ENCODE data around the gene CERS6. TPM values are rescaled to one million over a fixed set of nuclear protein-coding genes. Genes with fewer than 3 reads are reported as not detected.
"Not testable (repeated sequence)": the region's sequence is repeated elsewhere in the genome, so short reads cannot be mapped to it uniquely, and the experiment has no call there.

The CERS6 gene
- 23.1 TPM for total RNA-seq
- long read RNA-seq, full-length matches to known transcripts: 1 of 2 reads
- long read RNA-seq, partial matches to known transcripts: 0 of 2 reads
- long read RNA-seq, other reads (novel, unspliced or antisense): 1 of 2 reads

GRCh38 chr2:168455645-168456520 is at the start of gene CERS6:
Gene CERS6 (plus strand): TSS chr2:168456272. CDS start chr2:168456449, 177 bp downstream.
- peak; percentile 99 for DNase-seq (ENCODE audit: low spot score)

- not testable (repeated sequence) for DNase-seq (ENCODE audit: low spot score)
Observed at GRCh38 chr2:168412301-168412700, 43.8 kb upstream of the CERS6 start.

- DNase-seq (ENCODE audit: low spot score): not testable (repeated sequence)
Observed at GRCh38 chr2:168413101-168413500, 43.0 kb upstream of the CERS6 start.

GRCh38 chr2:168416555-168416954 is 39.5 kb upstream of the CERS6 start:
- DNase-seq (ENCODE audit: low spot score): no peak

- DNase-seq (ENCODE audit: low spot score): no peak
Observed at GRCh38 chr2:168422584-168422983, 33.5 kb upstream of the CERS6 start.

GRCh38 chr2:168424112-168424951 is 31.7 kb upstream of the CERS6 start:
- no peak for DNase-seq (ENCODE audit: low spot score)

GRCh38 chr2:168424971-168425370 is 31.1 kb upstream of the CERS6 start:
- DNase-seq (ENCODE audit: low spot score): no peak

- no peak for DNase-seq (ENCODE audit: low spot score)
Observed at GRCh38 chr2:168426861-168427260, 29.2 kb upstream of the CERS6 start.

GRCh38 chr2:168427451-168427850 is 28.6 kb upstream of the CERS6 start:
- DNase-seq (ENCODE audit: low spot score): no peak

GRCh38 chr2:168428431-168428830 is 27.6 kb upstream of the CERS6 start:
- no peak for DNase-seq (ENCODE audit: low spot score)

- no peak for DNase-seq (ENCODE audit: low spot score)
Observed at GRCh38 chr2:168429988-168430387, 26.1 kb upstream of the CERS6 start.

- no peak for DNase-seq (ENCODE audit: low spot score)
Observed at GRCh38 chr2:168430431-168430830, 25.6 kb upstream of the CERS6 start.

- DNase-seq (ENCODE audit: low spot score): no peak
Observed at GRCh38 chr2:168431301-168432024, 24.6 kb upstream of the CERS6 start.

- no peak for DNase-seq (ENCODE audit: low spot score)
Observed at GRCh38 chr2:168432100-168432499, 24.0 kb upstream of the CERS6 start.

GRCh38 chr2:168432565-168433186 is 23.4 kb upstream of the CERS6 start:
- DNase-seq (ENCODE audit: low spot score): no peak

GRCh38 chr2:168433527-168433926 is 22.5 kb upstream of the CERS6 start:
- no peak for DNase-seq (ENCODE audit: low spot score)

- DNase-seq (ENCODE audit: low spot score): no peak
Observed at GRCh38 chr2:168434146-168434545, 21.9 kb upstream of the CERS6 start.

GRCh38 chr2:168436840-168437239 is 19.2 kb upstream of the CERS6 start:
- no peak for DNase-seq (ENCODE audit: low spot score)

GRCh38 chr2:168438553-168438952 is 17.5 kb upstream of the CERS6 start:
- DNase-seq (ENCODE audit: low spot score): no peak

- DNase-seq (ENCODE audit: low spot score): no peak
Observed at GRCh38 chr2:168439536-168439935, 16.5 kb upstream of the CERS6 start.

Data from mesenteric fat pad (tissue), 1 donor.